ENCODE data around the gene SOX1.

SOX1 gene

DNA sequence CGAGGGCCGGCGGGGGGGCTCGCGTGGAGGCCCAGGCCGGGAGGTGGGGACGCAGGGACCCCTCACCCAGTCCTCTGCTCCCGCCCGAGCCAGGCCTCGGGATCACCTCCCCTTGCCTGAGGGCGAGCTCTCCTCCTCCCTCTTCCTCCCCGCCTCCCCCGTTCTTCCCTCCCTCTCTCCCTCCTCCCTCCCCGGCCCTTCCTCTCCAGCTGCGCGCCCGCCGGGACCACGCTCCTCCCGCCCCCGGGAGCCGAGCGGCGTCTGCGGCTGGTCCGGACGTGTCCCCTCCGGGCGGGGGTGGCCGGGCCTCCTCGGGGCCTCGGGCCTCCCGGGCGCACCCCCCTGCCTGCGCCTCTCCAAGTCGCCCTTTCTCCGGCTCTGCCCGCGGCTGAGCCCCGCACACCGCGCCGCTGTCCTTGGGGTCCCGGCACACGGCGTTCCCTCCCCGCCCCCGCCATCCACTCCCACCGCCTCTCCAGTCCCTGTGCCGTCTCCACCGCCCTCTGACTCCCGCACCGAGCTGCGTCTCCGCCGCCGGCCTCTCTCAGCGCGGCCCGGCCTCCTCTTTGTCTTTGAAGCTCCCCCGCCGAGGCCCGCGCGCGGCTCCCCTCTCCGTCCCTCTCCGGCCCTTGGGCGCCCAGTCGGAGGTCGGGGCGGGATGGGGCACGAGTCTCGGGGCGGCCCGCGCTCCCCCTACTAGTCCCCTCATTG is 5.7 kb downstream of the SOX1 start:
- peaks cover 28% of the 10 kb centered on the region for H3K27me3 ChIP-seq (ENCODE audit: control insufficient read depth, insufficient read depth, low read length)
- H2AFZ ChIP-seq, result no peak overlapping the region
- H3K4me3 ChIP-seq (ENCODE audit: low read depth, low read length), result no peak overlapping the region
- H3K79me2 ChIP-seq, result no peaks in the 10 kb centered on the region
- H3K36me3 ChIP-seq (ENCODE audit: control insufficient read depth, insufficient read depth, low read length), result no peaks in the 10 kb centered on the region
- TF ChIP-seq, protein P1, sequence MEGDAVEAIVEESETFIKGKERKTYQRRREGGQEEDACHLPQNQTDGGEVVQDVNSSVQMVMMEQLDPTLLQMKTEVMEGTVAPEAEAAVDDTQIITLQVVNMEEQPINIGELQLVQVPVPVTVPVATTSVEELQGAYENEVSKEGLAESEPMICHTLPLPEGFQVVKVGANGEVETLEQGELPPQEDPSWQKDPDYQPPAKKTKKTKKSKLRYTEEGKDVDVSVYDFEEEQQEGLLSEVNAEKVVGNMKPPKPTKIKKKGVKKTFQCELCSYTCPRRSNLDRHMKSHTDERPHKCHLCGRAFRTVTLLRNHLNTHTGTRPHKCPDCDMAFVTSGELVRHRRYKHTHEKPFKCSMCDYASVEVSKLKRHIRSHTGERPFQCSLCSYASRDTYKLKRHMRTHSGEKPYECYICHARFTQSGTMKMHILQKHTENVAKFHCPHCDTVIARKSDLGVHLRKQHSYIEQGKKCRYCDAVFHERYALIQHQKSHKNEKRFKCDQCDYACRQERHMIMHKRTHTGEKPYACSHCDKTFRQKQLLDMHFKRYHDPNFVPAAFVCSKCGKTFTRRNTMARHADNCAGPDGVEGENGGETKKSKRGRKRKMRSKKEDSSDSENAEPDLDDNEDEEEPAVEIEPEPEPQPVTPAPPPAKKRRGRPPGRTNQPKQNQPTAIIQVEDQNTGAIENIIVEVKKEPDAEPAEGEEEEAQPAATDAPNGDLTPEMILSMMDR (IDR thresholded peaks at IDR 0.05), result no peak
- peak overlapping the region; percentile 8 for H3K4me2 ChIP-seq (ENCODE audit: low read length)
- H3K4me1 ChIP-seq, result no peaks in the 10 kb centered on the region
- H3K27ac ChIP-seq, result no peak overlapping the region
- no peaks in the 10 kb centered on the region for H3K9me3 ChIP-seq (ENCODE audit: control insufficient read depth, low read length)
- H3K9ac ChIP-seq, result no peak overlapping the region

DNA sequence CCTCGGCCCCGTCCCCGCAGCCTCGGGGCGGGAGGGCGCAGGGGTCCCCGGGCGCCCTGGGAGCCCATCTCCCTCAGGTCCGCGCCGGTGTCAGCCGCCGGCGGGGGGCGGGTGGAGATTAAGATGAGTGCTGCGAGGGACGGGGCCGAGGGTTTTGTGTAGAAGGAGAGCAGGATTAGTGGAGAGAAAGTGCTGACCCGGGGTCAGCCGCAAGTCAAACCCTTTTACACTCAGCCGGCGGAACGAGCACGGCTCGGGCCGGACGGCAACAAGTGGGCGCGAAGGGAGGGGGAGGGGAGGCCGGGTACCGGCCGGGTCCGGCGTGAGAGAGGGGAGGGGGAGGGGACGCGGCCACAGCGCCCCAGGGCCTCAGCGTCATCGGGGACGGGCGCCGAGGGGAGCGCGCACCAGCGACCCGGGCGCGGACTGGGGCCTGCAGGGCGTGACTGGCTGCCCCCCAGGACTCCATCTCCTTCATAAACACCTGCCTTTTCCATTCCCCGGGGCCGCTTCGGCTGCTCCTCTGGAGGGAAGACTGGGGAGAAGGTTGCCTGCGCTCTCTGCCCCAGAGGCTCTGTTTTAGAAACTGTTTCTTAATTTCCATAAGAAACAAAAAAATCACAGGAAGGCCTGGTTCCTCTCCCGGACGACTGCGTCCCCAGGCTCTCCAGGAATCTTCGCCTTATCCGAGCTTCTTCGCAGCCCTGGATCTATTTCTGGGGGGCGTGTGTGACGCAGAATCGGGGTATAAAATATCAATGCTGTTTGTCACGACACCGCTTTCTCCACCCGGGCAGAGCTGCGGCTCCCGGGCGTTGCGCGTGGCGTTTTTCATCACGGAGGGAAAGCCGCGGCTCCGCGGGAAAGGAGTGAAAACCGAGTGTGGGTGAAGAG is 6.5 kb downstream of the SOX1 start:
- no peak overlapping the region for H3K9ac ChIP-seq
- H3K27me3 ChIP-seq (ENCODE audit: control insufficient read depth, insufficient read depth, low read length), result peaks cover 29% of the 10 kb centered on the region
- H3K36me3 ChIP-seq (ENCODE audit: control insufficient read depth, insufficient read depth, low read length), result no peaks in the 10 kb centered on the region
- TF ChIP-seq, protein P1 (IDR thresholded peaks at IDR 0.05), result no peak
- H3K4me1 ChIP-seq, result no peaks in the 10 kb centered on the region
- H3K27ac ChIP-seq, result no peak overlapping the region
- no peaks in the 10 kb centered on the region for H3K9me3 ChIP-seq (ENCODE audit: control insufficient read depth, low read length)
- H3K79me2 ChIP-seq, result no peaks in the 10 kb centered on the region
- H3K4me3 ChIP-seq (ENCODE audit: low read depth, low read length), result no peak overlapping the region
- H3K4me2 ChIP-seq (ENCODE audit: low read length), result peak overlapping the region; percentile 34
- no peak overlapping the region for H2AFZ ChIP-seq

GRCh38 chr13:112074139-112074865 is 7.4 kb downstream of the SOX1 start:
- no peak overlapping the region for H2AFZ ChIP-seq
- H3K79me2 ChIP-seq, result no peaks in the 10 kb centered on the region
- TF ChIP-seq, protein P1 (IDR thresholded peaks at IDR 0.05), result no peak
- no peak overlapping the region for H3K4me2 ChIP-seq (ENCODE audit: low read length)
- peaks cover 29% of the 10 kb centered on the region for H3K27me3 ChIP-seq (ENCODE audit: control insufficient read depth, insufficient read depth, low read length)
- H3K9me3 ChIP-seq (ENCODE audit: control insufficient read depth, low read length), result no peaks in the 10 kb centered on the region
- no peaks in the 10 kb centered on the region for H3K36me3 ChIP-seq (ENCODE audit: control insufficient read depth, insufficient read depth, low read length)
- no peak overlapping the region for H3K27ac ChIP-seq
- no peak overlapping the region for H3K4me3 ChIP-seq (ENCODE audit: low read depth, low read length)
- H3K9ac ChIP-seq, result no peak overlapping the region
- no peaks in the 10 kb centered on the region for H3K4me1 ChIP-seq

GRCh38 chr13:112077729-112078128 is 10.8 kb downstream of the SOX1 start:
- Histone ChIP-seq H3K79me2 (no peaks in the 10 kb centered on the region), H3K36me3 (ENCODE audit: control insufficient read depth, insufficient read depth, low read length) (no peaks in the 10 kb centered on the region), H3K27ac (no peak overlapping the region), H3K27me3 (ENCODE audit: control insufficient read depth, insufficient read depth, low read length) (peaks cover 15% of the 10 kb centered on the region), H3K9me3 (ENCODE audit: control insufficient read depth, low read length) (no peaks in the 10 kb centered on the region), H3K9ac (no peak overlapping the region), H2AFZ (no peak overlapping the region), H3K4me3 (ENCODE audit: low read depth, low read length) (no peak overlapping the region), H3K4me1 (no peaks in the 10 kb centered on the region), H3K4me2 (ENCODE audit: low read length) (no peak overlapping the region)
- TF ChIP-seq, protein P1 (IDR thresholded peaks at IDR 0.05), result no peak

Data from parathyroid adenoma (tissue), 2 donors.